K562 (cell line): Measurements from ENCODE around the gene PSMC3IP. TPM values are rescaled to one million over a fixed set of nuclear protein-coding genes. Genes with fewer than 3 reads are reported as not detected.

Experiments used
- ATF7 ChIP-seq: fragments of 450-650 bp; IDR thresholded peaks from 2 replicates; pipeline ENCODE4 v1.7.1; 2014; ENCODE audit warnings: mild to moderate bottlenecking, moderate library complexity
- CBFA2T3 ChIP-seq: fragments of 450-650 bp; IDR thresholded peaks from 2 replicates; pipeline ENCODE4 v1.6.1; 2017
- CEBPG ChIP-seq, 3 experiments: fragments of 200-800 bp in 1 of 3; sonication (Bioruptor generic) in 1 of 3; sonication (generic) in 1 of 3; formaldehyde crosslinking in 1 of 3; IDR thresholded peaks in 2 of 3; conservative IDR thresholded peaks in 1 of 3; 2 replicates each; pipeline versions ENCODE4 v1.6.1 to v1.8.0; 2016 to 2022; ENCODE audit warnings: missing compliant biosample characterization in 2 of 3, missing genetic modification characterization in 2 of 3, mild to moderate bottlenecking in 1 of 3, missing genetic modification reagents in 1 of 3
- ETV1 ChIP-seq: fragments of 450-650 bp; conservative IDR thresholded peaks from 2 replicates; pipeline ENCODE4 v1.6.1; 2016; ENCODE audit warnings: missing genetic modification characterization, control low read depth, low read depth, missing compliant biosample characterization
- FOS ChIP-seq: IDR thresholded peaks from 3 replicates; pipeline ENCODE4 v1.6.1; 2011; ENCODE audit not compliant: insufficient read length; ENCODE audit errors: extremely low read depth
- HLTF ChIP-seq: fragments of 450-650 bp; IDR thresholded peaks from 2 replicates; pipeline ENCODE4 v1.6.1; 2016
- MAFG ChIP-seq: fragments of 450-650 bp; conservative IDR thresholded peaks from 2 replicates; pipeline ENCODE4 v1.6.1; 2016; ENCODE audit warnings: missing genetic modification characterization, missing compliant biosample characterization
- MTA3 ChIP-seq: fragments of 450-650 bp; formaldehyde crosslinking; IDR thresholded peaks from 2 replicates; pipeline ENCODE4 v1.6.1; 2017; ENCODE audit warnings: mild to moderate bottlenecking, borderline replicate concordance
- NCOR1 ChIP-seq: fragments of 450-650 bp; IDR thresholded peaks from 2 replicates; pipeline ENCODE4 v1.6.1; 2016; ENCODE audit warnings: mild to moderate bottlenecking, moderate library complexity
- NFATC3 ChIP-seq: fragments of 450-650 bp; IDR thresholded peaks from 2 replicates; pipeline ENCODE4 v1.6.1; 2017; ENCODE audit warnings: mild to moderate bottlenecking
- PRPF4 ChIP-seq: fragments of 200-400 bp; formaldehyde crosslinking; IDR thresholded peaks from one replicate; pipeline ENCODE4 v1.6.1; 2017; ENCODE audit warnings: low read length, low read depth, mild to moderate bottlenecking; ENCODE audit not compliant: insufficient read depth, poor library complexity, severe bottlenecking
- RFX1 ChIP-seq: fragments of 450-650 bp; IDR thresholded peaks from 2 replicates; pipeline ENCODE4 v1.6.1; 2016; ENCODE audit warnings: mild to moderate bottlenecking, moderate library complexity
- SOX6 ChIP-seq: fragments of 450-650 bp; IDR thresholded peaks from 2 replicates; pipeline ENCODE4 v1.6.1; 2014; ENCODE audit warnings: mild to moderate bottlenecking
- SP1 ChIP-seq: sonication (generic); formaldehyde crosslinking; IDR thresholded peaks from 2 replicates; pipeline ENCODE4 v1.8.1; 2022; ENCODE audit warnings: mild to moderate bottlenecking, missing genetic modification reagents
- SRSF3 ChIP-seq: fragments of 200-400 bp; formaldehyde crosslinking; IDR thresholded peaks from 2 replicates; pipeline ENCODE4 v1.6.1; 2016; ENCODE audit warnings: mild to moderate bottlenecking, low read length, moderate library complexity; ENCODE audit not compliant: insufficient read depth
- SRSF9 ChIP-seq: fragments of 200-400 bp; formaldehyde crosslinking; IDR thresholded peaks from 2 replicates; pipeline ENCODE4 v1.6.1; 2017; ENCODE audit warnings: low read depth, low read length, borderline replicate concordance
- TCF3 ChIP-seq: sonication (generic); formaldehyde crosslinking; IDR thresholded peaks from 2 replicates; pipeline ENCODE4 v1.4.0; 2020; ENCODE audit warnings: mild to moderate bottlenecking, missing genetic modification reagents
- TGIF2 ChIP-seq: sonication (generic); formaldehyde crosslinking; IDR thresholded peaks from 2 replicates; pipeline ENCODE4 v1.8.1; 2022; ENCODE audit warnings: mild to moderate bottlenecking, missing genetic modification reagents, moderate library complexity
- ZNF274 ChIP-seq: IDR thresholded peaks from 2 replicates; pipeline ENCODE4 v1.6.1; 2011; ENCODE audit warnings: low read depth, mild to moderate bottlenecking, low read length, moderate library complexity, borderline replicate concordance
- ZNF395 ChIP-seq: fragments of 200-800 bp; sonication (Bioruptor generic); IDR thresholded peaks from 2 replicates; pipeline ENCODE4 v1.6.1; 2017; ENCODE audit warnings: missing genetic modification characterization, missing compliant biosample characterization
- polyA plus RNA-seq, 8 experiments: library from polyadenylated mRNA; depleted of rRNA in 4 of 8; stranded (reverse) in 5 of 8; unstranded in 3 of 8; fragments of >200 nt; fragmentation: Nextera tagmentation in 2 of 8; fragmentation: Illumina TruSeq in 1 of 8; extraction: Ambion mirVana in 2 of 8; extraction: Trizol in 1 of 8; gene quantifications; 2 replicates each; pipeline versions ENCODE4 v1.2.1 to v1.2.3, GENCODE V29; 2011 to 2014; ENCODE audit warnings: inconsistent platforms in 1 of 8, missing spikeins in 1 of 8
- total RNA-seq, 7 experiments: library from RNA; depleted of rRNA in 6 of 7; stranded (reverse); fragments of >200 nt in 6 of 7; fragmentation: Illumina TruSeq in 2 of 7; extraction: Trizol in 2 of 7; gene quantifications; 2 replicates each; pipeline versions ENCODE4 v1.2.1 to v1.2.3, GENCODE V29; 2011 to 2021; ENCODE audit warnings: low replicate concordance in 1 of 7
- TF ChIP-seq, protein P1 (sequence below): fragments of 450-650 bp; formaldehyde crosslinking; IDR thresholded peaks from 2 replicates; pipeline ENCODE4 v1.4.0; 2020; ENCODE audit warnings: mild to moderate bottlenecking, moderate library complexity
- TF ChIP-seq, protein P2 (sequence below), 2 experiments: fragments of 450-650 bp in 1 of 2; IDR thresholded peaks; 2 replicates each; pipeline ENCODE4 v1.6.1; 2011 to 2017; ENCODE audit warnings: low read depth in 2 of 2, antibody characterized with exemption in 1 of 2, borderline replicate concordance in 1 of 2, low read length in 1 of 2, mild to moderate bottlenecking in 1 of 2, mixed read lengths in 1 of 2; ENCODE audit not compliant: control insufficient read depth in 1 of 2

The PSMC3IP gene
- total and polyA plus RNA-seq, 9 of the 15 experiments (the other 6 are each of a cell fraction or from before 2014, with no cell fraction given) = 13.8 to 65.6 (median 32.8) TPM

GRCh38 chr17:42623732-42624596 is 46.4 kb upstream of the PSMC3IP start (continued):
- TF ChIP-seq SP1 (CRISPR knock-in tag) (no peak), MTA3 (peak; percentile 84), TGIF2 (CRISPR knock-in tag) (no peak), ZNF395 (CRISPR knock-in tag) (peak; percentile 41; the same call in 1 of the 2 replicates), ETV1 (tag) (0 out of 2 replicates have a peak, but pooled peaks have one; percentile 31), NFATC3 (peak; percentile 64; the same call in 1 of the 2 replicates), SRSF9 (no peak), PRPF4 (no peak), ATF7 (peak; percentile 70), NCOR1 (peak; percentile 82), ZNF274 (no peak; the same call in 1 of the 2 replicates), FOS (peak; percentile 69), TCF3 (CRISPR knock-in tag) (peak; percentile 90), MAFG (tag) (peak; percentile 48; the same call in 1 of the 2 replicates), SOX6 (peak; percentile 89), CBFA2T3 (peak; percentile 93), SRSF3 (no peak), CEBPG (CRISPR knock-in tag; IDR thresholded peaks at IDR 0.05) (no peak), CEBPG (tag; conservative IDR thresholded peaks at IDR 0.05 in 1 of 2, IDR thresholded peaks at IDR 0.05 in 1 of 2) (no peak), HLTF (0 out of 2 replicates have a peak, but pooled peaks have one; percentile 54), RFX1 (no peak)
- TF ChIP-seq, protein P1, sequence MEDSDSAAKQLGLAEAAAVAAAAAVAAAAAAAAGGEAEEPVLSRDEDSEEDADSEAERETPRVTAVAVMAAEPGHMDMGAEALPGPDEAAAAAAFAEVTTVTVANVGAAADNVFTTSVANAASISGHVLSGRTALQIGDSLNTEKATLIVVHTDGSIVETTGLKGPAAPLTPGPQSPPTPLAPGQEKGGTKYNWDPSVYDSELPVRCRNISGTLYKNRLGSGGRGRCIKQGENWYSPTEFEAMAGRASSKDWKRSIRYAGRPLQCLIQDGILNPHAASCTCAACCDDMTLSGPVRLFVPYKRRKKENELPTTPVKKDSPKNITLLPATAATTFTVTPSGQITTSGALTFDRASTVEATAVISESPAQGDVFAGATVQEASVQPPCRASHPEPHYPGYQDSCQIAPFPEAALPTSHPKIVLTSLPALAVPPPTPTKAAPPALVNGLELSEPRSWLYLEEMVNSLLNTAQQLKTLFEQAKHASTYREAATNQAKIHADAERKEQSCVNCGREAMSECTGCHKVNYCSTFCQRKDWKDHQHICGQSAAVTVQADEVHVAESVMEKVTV (CRISPR knock-in tag) = 0 out of 2 replicates have a peak, but pooled peaks have one; percentile 19
- TF ChIP-seq, protein P2, sequence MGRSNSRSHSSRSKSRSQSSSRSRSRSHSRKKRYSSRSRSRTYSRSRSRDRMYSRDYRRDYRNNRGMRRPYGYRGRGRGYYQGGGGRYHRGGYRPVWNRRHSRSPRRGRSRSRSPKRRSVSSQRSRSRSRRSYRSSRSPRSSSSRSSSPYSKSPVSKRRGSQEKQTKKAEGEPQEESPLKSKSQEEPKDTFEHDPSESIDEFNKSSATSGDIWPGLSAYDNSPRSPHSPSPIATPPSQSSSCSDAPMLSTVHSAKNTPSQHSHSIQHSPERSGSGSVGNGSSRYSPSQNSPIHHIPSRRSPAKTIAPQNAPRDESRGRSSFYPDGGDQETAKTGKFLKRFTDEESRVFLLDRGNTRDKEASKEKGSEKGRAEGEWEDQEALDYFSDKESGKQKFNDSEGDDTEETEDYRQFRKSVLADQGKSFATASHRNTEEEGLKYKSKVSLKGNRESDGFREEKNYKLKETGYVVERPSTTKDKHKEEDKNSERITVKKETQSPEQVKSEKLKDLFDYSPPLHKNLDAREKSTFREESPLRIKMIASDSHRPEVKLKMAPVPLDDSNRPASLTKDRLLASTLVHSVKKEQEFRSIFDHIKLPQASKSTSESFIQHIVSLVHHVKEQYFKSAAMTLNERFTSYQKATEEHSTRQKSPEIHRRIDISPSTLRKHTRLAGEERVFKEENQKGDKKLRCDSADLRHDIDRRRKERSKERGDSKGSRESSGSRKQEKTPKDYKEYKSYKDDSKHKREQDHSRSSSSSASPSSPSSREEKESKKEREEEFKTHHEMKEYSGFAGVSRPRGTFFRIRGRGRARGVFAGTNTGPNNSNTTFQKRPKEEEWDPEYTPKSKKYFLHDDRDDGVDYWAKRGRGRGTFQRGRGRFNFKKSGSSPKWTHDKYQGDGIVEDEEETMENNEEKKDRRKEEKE (IDR thresholded peaks at IDR 0.05; ENCODE audit: borderline replicate concordance in 1 of 2, control insufficient read depth in 1 of 2, low read depth in 2 of 2, low read length in 1 of 2) = no peak
